NCI-H526 (cell line): Measurements from ENCODE around the gene TCF7L2.
A peak's percentile ranks its signal among the peaks of the same experiment; 100 is the strongest.

ENCODE experiments used
- DNase-seq, 2 experiments: peaks; one replicate each; lab custom pipeline; 2025; lab: John Stamatoyannopoulos, UW

The TCF7L2 gene

DNA sequence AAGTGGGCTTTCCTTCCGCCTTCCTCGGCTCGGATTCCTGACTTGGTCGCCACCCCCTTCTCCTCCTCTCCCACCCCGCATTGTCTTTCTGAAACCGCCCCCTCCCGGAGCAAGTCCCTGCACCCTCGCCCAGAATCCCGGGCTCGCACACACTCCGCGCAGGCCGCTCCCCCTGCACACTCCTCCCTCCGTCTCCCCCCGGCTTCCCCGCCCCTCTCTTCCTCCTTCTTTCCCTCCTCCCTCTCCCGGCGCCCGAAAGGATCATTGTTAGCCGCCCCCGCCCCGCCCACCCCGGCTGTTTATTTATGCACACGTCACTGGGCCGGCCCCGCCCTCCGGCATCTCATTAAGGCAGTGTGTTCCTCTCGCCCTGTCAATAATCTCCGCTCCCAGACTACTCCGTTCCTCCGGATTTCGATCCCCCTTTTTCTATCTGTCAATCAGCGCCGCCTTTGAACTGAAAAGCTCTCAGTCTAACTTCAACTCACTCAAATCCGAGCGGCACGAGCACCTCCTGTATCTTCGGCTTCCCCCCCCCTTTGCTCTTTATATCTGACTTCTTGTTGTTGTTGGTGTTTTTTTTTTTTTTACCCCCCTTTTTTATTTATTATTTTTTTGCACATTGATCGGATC lies at the start of gene TCF7L2:
TCF7L2 (plus strand) TSS at position 373 of the 633 bp plus-strand sequence. CDS start 510 bp downstream, outside the sequence.
- peak; percentile 70 to 89 for DNase-seq

GRCh38 chr10:112902730-112903129 lies 47.3 kb upstream of the TCF7L2 start:
- DNase-seq = no peak

- no peak for DNase-seq
Measured at GRCh38 chr10:112904000-112904399, 46.0 kb upstream of the TCF7L2 start.

- DNase-seq = no peak
Measured at GRCh38 chr10:112906945-112907344, 43.1 kb upstream of the TCF7L2 start.

DNA sequence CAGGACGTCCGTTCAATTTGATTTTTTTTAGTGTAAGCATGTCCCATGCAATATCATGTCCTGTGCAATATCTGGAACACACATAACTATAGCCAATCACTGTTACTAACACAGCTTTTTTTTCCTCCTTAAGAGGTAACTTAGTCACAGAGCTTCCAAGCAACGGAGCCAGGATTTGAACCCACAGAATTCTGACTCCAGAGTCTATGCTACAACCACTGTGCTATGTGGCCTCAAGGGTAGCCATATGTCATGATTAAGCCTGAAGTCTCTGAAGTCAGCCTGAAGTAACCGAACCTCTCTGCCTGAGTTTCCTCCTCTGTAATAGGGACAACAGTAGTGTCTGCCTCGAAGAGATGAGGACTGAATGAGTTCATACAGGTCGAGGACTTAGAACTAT lies 42.2 kb upstream of the TCF7L2 start:
- no peak for DNase-seq

DNA sequence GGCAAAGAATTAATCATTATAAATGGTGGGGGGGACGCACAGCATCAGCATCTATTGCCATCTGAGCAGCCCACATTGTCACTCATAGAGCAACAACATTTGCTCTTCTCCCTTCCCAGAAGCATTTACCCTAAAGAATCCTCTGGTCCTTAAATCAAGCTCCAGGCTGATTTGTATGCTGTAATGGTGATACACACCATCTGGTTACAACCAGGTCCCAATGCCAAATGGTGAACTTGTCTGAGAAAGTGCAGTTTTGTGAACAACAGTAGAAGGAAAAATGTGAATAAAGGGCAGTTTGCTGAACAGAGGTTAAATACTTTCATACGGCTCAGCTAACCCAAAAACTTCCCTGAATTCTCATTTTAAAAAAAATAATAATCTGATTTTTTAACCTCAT lies 38.8 kb upstream of the TCF7L2 start:
- DNase-seq = no peak

DNA sequence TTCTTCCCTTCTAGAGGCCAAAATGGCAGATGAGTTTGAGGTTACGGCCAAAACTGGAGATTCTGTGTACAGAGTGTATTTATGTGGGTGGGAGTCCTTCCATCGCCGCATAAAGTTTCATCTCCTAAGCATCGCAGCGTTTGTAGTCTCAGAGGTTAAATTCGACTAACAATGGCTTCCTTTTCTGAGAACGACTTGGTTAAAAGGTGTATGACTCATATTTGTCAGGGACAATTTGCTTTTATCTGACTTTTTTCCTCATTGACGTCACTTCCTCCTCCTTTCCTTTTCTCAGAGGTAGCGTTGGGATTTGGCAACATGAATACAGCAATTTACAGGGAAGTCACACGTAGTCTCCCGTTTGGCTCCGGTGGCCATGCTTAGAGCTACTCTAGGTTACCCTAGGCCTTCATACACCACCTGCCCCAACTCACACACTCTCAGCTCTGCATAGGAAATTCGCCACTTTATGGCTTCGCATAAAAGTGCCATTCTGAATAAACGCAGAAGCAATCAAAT lies 37.6 kb upstream of the TCF7L2 start:
- DNase-seq = no peak

- no peak for DNase-seq
Measured at GRCh38 chr10:112913255-112913654, 36.8 kb upstream of the TCF7L2 start.

DNA sequence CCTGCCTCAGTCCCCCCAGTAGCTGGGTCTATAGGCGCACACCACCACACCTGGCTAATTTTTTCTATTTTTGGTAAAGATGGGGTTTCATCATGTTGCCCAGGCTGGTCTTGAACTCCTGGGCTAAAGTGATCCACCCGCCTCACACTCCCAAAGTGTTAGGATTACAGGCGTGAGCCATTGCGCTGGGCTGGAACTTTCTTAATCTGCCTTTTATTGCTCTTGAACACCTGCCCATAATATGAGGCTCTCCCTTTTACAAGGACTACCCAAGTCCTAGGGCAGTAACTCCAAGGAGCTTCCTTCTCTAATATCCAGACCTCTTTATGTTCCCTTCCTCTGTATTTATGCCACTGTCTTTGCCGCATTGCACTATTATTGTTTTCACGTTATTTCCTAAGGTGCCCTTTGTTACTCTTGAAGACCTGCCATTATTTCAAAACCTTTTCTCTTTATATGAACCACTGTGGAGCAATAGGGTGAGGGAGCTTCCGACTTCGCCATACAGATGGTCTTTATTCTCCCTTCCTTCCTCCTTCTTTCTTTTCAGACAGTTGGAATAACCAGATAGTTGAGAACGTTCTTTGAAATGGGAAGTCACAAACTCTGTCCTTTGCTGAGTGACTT lies 36.3 kb upstream of the TCF7L2 start:
- no peak for DNase-seq

DNA sequence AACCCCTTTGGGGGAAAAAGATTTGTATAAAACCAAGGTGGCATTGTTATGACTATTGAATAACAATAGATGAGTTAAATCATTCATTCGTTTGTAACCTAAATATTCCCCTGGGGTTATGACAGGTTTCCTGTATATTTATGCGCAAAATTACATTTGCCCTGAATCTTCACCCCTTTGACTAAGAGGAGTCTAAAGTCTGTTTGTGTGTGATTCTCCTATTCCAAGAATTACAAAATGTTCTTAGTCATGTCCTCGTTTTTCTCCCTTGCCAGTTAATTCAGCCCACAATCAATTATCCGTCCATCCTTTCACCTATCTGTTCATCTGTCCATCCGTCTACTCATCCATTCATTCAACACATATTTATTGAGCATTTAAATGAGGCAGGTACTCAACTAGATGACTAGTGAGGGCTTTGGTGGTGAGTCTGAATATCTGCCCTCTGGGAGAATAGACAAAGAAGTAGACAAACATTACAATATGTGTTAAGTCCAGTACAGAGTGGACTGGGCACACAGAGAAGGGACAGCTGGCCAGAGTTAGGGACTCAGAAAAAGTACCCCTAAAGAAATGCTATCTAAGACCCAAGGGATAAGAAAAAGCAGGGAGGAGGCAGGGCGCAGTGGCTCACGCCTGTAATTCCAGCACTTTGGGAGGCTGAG lies 35.6 kb upstream of the TCF7L2 start:
- no peak for DNase-seq

GRCh38 chr10:112915590-112916572 lies 34.2 kb upstream of the TCF7L2 start:
- DNase-seq = no peak

GRCh38 chr10:112917681-112918080 lies 32.4 kb upstream of the TCF7L2 start:
- DNase-seq = peak; percentile 52 to 59

DNA sequence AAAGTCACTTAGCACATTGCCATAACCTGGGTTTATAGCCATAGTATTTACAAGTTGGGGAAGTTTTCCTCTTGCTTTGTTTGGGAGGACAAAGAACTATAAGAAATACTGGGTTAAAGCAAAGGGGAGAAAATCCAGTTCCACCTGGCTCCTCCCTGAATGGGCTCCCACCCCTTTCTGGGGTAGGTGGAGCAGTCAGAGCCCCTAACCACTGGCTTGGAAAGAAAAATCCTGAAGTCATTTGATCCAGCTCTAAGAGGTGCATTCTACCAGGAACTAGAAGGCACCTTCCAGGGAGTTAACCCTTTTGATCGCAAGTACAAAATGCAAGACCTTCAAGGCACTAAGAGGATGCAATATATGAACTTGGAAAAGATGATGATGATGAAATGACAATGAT lies 31.3 kb upstream of the TCF7L2 start:
- no peak for DNase-seq

GRCh38 chr10:112919721-112920120 lies 30.3 kb upstream of the TCF7L2 start:
- no peak for DNase-seq

DNA sequence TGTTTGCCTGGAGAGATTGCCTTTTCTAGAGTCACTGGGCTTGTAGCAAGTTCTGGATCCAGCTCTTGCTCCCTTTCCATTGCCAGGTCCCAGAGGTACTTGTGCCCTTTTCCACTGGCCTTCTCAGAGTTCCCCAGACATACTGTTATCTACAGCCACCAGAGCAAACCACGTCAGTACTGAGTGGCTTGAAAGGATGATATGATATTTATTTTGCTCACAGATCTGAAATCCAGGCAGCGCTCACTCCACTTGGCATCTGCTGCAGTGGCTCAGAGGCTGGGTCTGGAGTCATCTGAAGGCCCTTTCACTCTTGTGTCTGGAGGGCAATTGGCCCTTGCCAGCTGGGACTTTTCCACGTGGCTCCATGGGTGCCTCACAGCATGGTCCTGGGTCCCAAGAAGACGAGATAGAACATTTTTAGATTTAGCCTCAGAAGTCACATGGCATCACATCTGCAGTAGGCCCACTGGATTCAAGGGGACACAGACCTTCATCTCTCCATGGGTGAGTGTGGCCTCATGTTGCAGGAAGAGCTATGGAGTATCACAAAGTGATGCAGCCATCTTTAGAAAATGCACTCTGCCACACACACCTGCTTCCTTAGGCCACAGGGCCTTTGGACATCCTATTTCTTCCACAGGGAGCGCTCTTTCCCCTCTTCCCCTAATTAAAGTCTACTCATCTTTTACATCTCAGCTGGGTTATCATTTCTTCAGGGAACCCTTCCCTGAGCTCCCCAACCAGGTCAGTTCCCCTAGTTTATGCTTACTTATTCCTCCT lies 22.9 kb upstream of the TCF7L2 start:
- DNase-seq = no peak

DNA sequence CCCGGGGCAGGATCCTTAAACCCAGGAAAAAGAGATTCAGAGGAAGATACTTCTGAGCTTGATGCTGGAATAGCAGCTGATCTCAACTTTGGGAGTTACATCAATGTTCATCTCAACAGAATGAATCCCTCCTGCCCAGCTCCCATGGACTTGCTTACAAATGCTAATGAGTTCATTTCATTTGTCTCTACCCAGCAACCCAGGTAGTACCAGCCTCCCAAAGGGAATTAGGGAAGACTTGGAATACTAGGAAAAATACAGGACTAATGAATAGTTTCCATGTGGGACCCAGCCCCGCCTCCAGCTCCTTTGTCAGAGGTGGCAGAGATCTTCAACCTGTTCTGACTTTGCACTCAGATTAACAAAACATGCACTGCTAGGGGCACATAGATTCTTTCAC lies 22.1 kb upstream of the TCF7L2 start:
- DNase-seq = no peak

GRCh38 chr10:112932658-112933057 lies 17.4 kb upstream of the TCF7L2 start:
- DNase-seq = no peak

DNA sequence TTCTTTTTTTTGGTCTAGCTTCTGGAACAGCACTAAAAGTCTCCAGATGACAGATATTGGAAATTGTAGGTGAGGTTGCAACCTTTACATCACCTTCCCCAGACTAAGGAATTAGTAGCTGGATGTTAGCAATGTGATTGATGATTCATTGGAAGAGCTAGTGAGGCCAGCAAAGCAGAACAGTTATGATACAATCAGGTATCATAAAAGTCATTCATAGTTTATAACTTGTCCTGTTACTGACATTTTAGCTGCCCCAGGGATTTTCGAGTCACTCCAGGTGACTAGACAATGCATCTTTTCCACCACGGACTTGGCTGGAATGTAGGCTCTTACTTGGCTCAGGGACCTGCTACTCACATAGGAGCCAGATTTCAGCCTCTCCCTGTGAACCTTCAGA lies 15.9 kb upstream of the TCF7L2 start:
- DNase-seq = no peak

- no peak for DNase-seq
Measured at GRCh38 chr10:112938808-112939482, 11.1 kb upstream of the TCF7L2 start.

DNA sequence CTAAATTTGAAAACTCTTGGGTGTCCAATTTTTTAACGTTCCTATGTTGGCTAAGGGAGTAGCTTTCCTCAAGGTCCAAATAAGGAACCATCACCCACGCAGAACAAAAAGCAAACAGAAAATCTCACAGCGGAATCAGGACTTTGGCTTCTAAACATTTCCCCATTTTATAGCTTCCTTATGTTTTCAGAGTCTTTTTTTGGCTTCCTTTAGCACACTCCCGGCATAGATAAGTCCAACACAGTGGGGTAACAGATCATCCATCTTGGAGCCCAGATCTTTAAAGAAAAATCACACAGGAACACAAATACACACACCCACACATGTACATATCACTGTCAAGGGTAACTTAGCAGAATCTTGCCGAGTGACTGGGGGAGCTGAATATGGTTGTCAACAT lies 4.2 kb upstream of the TCF7L2 start:
- no peak for DNase-seq

DNA sequence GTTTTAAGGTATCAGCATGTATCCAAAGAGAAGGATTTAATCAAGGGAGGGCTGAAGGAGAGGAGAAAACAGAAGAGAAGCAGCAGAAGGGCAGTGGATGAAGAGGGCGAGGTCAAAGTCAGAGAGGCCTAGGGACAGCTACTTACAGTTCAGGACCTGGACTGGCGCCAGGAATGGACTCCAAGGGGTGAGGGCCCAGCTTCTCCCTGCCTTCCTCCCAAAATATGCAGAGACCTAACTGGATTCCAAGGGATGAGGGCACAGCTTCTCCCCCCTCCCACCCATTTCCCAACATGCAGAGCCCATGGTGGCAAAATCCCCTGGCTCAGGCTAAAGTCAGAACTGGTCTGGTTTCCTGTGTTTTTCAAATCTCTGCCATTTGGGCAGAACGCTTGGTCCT lies 3.4 kb upstream of the TCF7L2 start:
- DNase-seq = no peak
